ENCODE data around the gene MRPL21.

The MRPL21 gene

GRCh38 chr11:68903288-68904247, at the start of gene MRPL21, which contains the start of gene IGHMBP2:
Gene MRPL21 (minus strand): TSS chr11:68903832. CDS start chr11:68903810, 22 bp downstream.
Gene IGHMBP2 (plus strand): TSS chr11:68903891. CDS start chr11:68903953, 62 bp downstream.
- peak; percentile 78 for DNase-seq

DNA sequence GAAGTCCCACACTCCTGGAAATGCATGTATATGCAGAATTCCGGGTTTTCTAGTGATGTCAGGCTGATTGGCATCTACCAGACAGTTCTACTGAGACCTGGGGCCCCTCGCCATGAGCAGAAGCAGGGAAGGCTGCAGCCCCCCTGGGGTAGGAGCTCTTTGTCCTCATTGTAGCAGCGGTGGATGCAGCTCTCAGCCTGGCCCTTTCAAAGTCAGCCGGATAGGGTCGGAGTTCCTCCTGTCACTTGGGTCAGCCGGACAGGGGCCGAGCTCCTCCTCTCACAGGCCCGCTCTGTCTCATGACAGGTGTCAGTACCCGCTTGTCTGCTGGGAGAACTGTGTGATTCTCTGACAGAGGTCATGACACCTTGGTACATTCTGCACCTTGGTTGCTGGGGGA, 47.1 kb upstream of the MRPL21 start:
- no peak for DNase-seq

DNA sequence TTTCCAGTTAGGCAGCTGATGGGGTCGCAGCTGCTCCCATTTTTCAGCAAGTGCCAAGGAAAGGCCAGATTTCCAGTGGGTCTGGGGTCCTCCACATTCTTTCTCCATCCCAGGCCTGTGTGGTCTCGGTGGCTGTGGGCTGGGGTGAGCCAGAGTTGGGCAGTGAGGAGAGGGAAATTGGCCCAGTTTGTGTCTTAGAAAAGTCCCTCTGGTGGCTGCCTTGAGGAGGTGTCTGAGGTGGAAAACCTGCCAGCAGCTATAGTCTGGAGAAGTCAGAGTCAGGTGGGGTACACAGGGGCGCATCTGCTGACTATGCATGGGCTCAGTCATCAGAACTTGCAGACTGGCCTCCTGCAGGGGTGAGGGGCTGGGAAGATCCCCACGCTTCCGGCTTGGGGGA, 46.6 kb upstream of the MRPL21 start:
- no peak for DNase-seq

- no peak for DNase-seq
Measured at GRCh38 chr11:68948935-68949334, 45.3 kb upstream of the MRPL21 start.

- no peak for DNase-seq
Measured at GRCh38 chr11:68948496-68948895, 44.9 kb upstream of the MRPL21 start.

DNA sequence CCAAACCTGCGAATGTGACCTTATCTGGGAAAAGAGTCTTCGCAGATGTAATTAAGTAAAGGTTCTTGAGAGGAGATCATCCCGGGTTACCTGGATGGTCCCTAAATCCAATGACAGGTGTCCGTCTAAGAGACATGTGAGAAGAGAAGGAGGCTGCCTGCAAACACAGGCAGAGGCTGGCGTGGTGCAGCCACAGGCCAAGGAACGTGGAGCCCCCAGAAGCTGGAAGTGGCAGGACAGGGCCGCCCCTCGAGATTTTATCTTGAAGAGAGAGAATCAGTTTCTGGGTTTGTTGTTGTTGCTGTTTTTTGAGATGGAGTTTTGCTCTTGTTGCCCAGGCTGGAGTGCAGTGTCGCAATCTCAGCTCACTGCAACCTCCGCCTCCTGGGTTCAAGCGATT, 43.5 kb upstream of the MRPL21 start:
- no peak for DNase-seq

GRCh38 chr11:68946416-68947090, 42.9 kb upstream of the MRPL21 start:
- DNase-seq: no peak

- DNase-seq: no peak
Measured at GRCh38 chr11:68942751-68943271, 39.2 kb upstream of the MRPL21 start.

GRCh38 chr11:68942095-68942620, 38.5 kb upstream of the MRPL21 start:
- no peak for DNase-seq

DNA sequence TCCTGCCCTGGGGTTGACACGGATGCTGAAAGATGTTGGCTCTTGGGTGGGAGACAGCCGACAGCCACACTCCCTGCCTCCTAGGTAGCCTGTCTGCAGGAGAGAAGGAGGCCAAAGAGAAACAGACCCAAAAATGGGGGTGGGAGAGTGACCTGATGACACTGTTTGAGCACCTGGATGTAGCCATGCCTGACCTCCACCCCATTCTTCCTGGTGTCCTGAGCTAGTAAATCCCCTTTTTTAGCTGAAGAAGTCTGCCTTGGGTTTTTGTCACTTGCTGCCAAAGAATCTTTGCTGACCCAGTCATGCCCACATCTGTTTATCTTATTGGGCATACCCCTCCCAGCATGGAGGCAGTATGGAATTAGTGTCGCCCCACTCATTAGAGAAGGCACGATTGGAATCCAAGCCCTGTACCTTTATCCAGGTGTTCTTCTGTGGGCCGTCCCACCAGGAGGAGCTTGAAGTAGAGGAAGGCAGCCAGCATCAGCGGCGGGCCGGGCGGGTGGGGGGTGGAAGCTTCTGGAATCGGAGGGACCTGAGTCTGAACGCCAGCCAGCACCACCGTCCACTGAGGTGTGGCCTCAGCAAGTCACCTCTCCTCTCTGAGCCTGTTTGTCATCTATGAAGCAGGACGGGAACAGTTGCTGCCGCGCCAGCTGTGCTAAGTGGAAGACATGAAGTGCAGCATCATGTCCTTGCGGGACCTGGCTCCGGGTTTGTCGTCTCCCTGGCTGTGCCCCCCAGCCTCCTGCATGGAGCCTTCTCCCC, 37.9 kb upstream of the MRPL21 start:
- DNase-seq: no peak

GRCh38 chr11:68940651-68941323, 37.2 kb upstream of the MRPL21 start:
- DNase-seq: no peak

GRCh38 chr11:68939583-68940555, 36.2 kb upstream of the MRPL21 start:
- no peak for DNase-seq

DNA sequence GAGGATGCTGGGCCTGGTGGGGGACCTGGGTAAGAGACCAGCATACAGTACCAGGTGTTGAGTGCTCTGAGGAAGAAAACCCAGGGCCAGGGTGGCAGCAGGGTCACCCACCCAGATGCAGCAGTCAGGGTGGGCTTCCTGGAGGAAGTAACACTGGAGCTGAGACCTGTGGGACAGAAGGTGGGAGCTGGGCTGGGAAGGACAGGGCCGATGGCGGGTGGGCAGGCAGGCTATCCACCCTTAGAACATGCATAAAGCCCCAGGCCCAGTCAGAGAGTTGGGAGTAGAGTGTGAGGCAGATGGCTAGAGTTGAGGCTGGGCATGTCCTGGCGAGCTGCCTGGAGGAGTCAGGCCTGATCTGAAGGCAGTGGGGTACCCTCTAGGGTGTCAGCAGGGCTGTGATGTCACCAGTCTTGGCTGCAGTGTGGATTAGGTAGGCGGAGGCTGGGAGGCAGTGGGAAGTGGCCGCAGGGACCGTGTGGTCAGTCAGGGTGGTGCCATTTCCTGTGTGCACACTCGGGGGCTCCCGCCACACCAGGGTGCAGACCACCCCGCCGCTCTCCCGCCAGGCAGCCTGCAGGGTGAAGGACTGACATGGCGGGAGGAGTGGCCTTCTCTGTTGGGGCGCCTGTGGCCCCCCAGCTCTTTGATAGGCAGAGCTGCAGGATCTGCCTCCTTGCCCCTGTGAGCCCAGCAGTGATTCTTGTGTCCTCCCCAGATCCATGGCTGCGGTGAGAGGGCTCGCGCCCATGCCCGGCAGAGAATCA, 35.4 kb upstream of the MRPL21 start:
- DNase-seq: no peak

- DNase-seq: no peak
Measured at GRCh38 chr11:68938088-68938487, 34.5 kb upstream of the MRPL21 start.

DNA sequence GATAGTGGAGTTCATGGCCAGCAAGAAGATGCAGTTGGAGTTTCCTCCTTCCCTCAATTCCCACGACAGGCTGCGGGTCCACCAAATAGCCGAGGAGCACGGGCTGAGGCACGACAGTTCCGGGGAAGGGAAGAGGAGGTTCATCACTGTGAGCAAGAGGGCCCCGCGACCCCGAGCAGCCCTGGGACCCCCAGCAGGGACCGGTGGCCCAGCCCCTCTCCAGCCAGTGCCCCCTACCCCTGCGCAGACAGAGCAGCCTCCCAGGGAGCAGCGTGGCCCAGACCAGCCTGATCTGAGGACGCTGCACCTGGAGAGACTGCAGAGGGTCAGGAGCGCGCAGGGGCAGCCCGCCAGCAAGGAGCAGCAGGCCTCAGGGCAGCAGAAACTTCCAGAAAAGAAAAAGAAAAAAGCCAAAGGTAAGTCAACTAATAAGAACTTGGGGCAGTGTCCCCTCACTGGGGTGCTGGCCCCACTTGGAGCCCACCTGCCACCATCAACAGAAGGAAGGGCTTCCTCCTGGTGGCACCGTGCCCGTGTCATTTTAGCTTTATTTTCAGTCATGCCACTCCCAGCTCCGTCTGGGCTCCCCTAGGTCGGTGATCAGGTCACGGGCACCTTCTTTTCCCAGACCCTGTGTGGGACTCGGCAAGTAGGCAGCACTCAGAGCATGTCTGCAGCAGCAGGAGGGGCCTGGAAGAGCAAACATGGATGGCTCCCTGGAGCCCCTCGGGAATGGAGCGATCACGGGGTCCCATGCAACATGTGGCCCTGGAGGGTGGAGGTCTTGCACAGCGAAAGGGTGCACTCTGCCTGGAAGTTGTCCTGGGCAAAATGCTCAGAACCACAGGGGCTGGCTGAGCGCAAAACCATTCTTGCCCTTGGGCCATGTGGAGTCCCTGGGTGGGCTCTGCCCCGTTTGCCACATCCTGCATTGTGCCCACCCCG, 33.3 kb upstream of the MRPL21 start:
- DNase-seq: no peak

GRCh38 chr11:68936358-68936636, 32.7 kb upstream of the MRPL21 start:
- no peak for DNase-seq

DNA sequence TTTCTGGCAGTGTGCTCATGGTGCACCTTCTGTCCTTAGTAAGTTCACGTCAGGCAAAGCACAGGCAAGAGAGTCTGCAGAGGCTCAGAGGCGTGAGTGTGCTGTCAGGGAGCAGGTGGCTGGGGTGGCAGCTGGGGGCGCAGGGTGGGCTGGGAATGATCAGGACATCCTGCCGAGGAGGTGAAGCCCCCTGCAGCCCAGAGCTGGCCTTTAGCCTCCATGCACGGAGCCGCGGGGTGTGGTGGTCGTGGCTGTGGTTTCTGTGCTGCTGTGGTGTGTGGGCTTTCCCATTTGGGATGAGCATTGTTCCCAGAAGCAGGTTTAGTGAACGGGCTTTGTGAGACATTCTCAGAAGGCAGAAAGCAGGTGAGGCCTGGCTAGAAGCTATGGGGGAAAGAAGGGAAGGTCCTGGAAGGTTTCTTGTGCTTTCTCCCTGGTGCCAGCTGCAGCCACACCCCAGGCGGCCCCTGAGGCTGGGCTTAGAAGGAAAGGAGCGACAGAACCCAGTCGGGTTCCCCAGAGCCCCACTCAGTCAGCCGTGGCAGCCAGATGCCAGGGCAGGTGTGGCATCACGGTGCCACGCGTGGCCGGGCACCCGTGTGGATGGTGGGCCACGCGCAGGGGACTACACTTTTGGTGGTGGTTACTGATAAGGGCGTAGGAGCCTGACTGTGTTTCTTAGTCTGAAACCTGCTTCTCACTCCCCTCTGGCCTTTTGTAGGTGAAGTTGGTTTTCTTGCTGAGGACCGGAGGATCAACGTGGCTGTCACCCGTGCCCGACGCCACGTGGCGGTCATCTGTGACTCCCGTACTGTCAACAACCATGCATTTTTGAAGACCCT, 32.1 kb upstream of the MRPL21 start:
- no peak for DNase-seq

DNA sequence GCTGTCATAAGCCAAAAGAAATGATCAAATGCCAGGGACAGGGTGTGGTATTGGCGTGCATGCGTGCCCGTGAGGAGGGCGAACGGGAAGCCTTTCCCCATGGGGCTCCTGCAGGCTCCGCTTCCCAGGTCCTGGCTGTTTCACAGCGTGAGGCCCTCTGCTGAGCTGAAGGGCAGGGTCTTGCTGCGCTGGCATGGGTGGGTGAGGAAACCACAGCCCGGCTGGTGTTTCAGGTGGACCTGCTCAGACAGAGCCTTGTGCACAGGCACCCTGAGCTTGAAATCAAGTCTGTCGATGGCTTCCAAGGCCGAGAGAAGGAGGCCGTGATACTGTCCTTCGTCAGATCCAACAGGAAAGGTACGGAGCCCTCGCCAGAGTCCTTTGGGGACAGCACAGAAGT, 31.4 kb upstream of the MRPL21 start:
- DNase-seq: no peak
